Mucosa of stomach (tissue), 1 donor: ENCODE measurements around the gene RRBP1.

Experiments used
- H3K27me3 ChIP-seq: one replicate; pipeline ENCODE4 v1.7.0; 2013; ENCODE audit warnings: mild to moderate bottlenecking, low read length; ENCODE audit not compliant: control insufficient read depth, insufficient read depth
- H3K36me3 ChIP-seq: one replicate; pipeline ENCODE4 v1.7.0; 2013; ENCODE audit warnings: low read length; ENCODE audit not compliant: control insufficient read depth, insufficient read depth
- H3K4me1 ChIP-seq: one replicate; pipeline ENCODE4 v1.7.0; 2013; ENCODE audit warnings: mild to moderate bottlenecking, low read length; ENCODE audit not compliant: control insufficient read depth, insufficient read depth
- H3K4me3 ChIP-seq: one replicate; pipeline ENCODE4 v1.7.0; 2013; ENCODE audit warnings: low read length
- H3K9ac ChIP-seq: one replicate; pipeline ENCODE4 v1.7.0; 2013; ENCODE audit warnings: mild to moderate bottlenecking, low read length, moderate library complexity
- H3K9me3 ChIP-seq: one replicate; pipeline ENCODE4 v1.7.0; 2013; ENCODE audit warnings: mild to moderate bottlenecking, low read length, moderate library complexity; ENCODE audit not compliant: control insufficient read depth
- donor health status: Pancreatic carcinoma.

RRBP1 gene

GRCh38 chr20:17569616-17570346 is 112.3 kb downstream of the RRBP1 start, which contains the start of gene DSTN:
Gene DSTN (plus strand): TSS chr20:17570075. CDS start chr20:17570209, 134 bp downstream.
- H3K4me3 ChIP-seq = peak within 1 kb of the TSS; percentile 89
- peak within 1 kb of the TSS; percentile 94 for H3K9ac ChIP-seq
- no peaks in the 10 kb centered on the region for H3K9me3 ChIP-seq
- peaks cover 14% of the 10 kb centered on the region for H3K4me1 ChIP-seq
- H3K27me3 ChIP-seq = no peaks in the 10 kb centered on the region
- H3K36me3 ChIP-seq = no peaks in the 10 kb centered on the region

GRCh38 chr20:17568972-17569521 is 113.0 kb downstream of the RRBP1 start:
- Histone ChIP-seq H3K4me1 (peaks cover 14% of the 10 kb centered on the region), H3K9me3 (no peaks in the 10 kb centered on the region), H3K36me3 (no peaks in the 10 kb centered on the region), H3K9ac (peak overlapping the region; percentile 56), H3K4me3 (no peak overlapping the region), H3K27me3 (no peaks in the 10 kb centered on the region)

GRCh38 chr20:17568045-17568788 is 113.8 kb downstream of the RRBP1 start:
- H3K9ac ChIP-seq = peak overlapping the region; percentile 56

GRCh38 chr20:17566345-17566744 is 115.7 kb downstream of the RRBP1 start:
- Histone ChIP-seq H3K4me3 (no peak overlapping the region), H3K4me1 (peaks cover 14% of the 10 kb centered on the region), H3K36me3 (no peaks in the 10 kb centered on the region), H3K9me3 (no peaks in the 10 kb centered on the region), H3K27me3 (no peaks in the 10 kb centered on the region), H3K9ac (no peak overlapping the region)

More at GRCh38 chr20:17568045-17568788, 113.8 kb downstream of the RRBP1 start:
- Histone ChIP-seq H3K4me1 (peaks cover 14% of the 10 kb centered on the region), H3K27me3 (no peaks in the 10 kb centered on the region), H3K9me3 (no peaks in the 10 kb centered on the region), H3K36me3 (no peaks in the 10 kb centered on the region), H3K4me3 (no peak overlapping the region)

- H3K9me3 ChIP-seq = no peaks in the 10 kb centered on the region
- no peaks in the 10 kb centered on the region for H3K36me3 ChIP-seq
- no peak overlapping the region for H3K9ac ChIP-seq
- H3K4me1 ChIP-seq = peaks cover 14% of the 10 kb centered on the region
- H3K27me3 ChIP-seq = no peaks in the 10 kb centered on the region
- no peak overlapping the region for H3K4me3 ChIP-seq
Observed at GRCh38 chr20:17565169-17565845, 116.7 kb downstream of the RRBP1 start.
